Measurements from ENCODE around the gene REV3L.
"Not testable (repeated sequence)": the region's sequence is repeated elsewhere in the genome, so short reads cannot be mapped to it uniquely, and the experiment has no call there.

Gene REV3L

GRCh38 chr6:111259089-111259831 is 223.8 kb downstream of the REV3L start:
- DNase-seq (ENCODE audit: low read depth) = peak; percentile 98

GRCh38 chr6:111258615-111259088 is 224.4 kb downstream of the REV3L start:
- DNase-seq (ENCODE audit: low read depth) = no peak

- no peak for DNase-seq (ENCODE audit: low read depth)
Measured at GRCh38 chr6:111258010-111258409, 225.0 kb downstream of the REV3L start.

DNA sequence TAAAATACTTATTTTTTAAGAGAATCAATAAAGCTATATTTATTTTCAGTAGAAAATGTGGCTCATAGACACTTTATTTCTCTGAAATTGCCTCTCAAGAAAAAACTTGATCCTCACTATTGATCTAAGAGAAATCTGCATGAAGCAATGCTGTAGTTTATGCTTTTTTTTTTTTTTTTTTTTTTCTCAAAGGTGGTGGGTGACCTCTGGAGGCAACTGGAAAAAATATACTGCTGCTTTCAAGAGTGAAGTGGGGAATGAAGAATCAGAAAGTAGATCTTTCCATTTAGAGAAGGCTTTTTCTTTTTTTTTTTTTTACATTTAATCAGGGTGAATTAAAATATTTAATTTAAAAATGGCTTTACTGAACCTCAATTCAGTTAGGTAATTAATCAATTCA is 226.4 kb downstream of the REV3L start:
- no peak for DNase-seq (ENCODE audit: low read depth)

- DNase-seq (ENCODE audit: low read depth) = not testable (repeated sequence)
Measured at GRCh38 chr6:111255838-111256237, 227.2 kb downstream of the REV3L start.

- no peak for DNase-seq (ENCODE audit: low read depth)
Measured at GRCh38 chr6:111254779-111255166, 228.2 kb downstream of the REV3L start.

DNA sequence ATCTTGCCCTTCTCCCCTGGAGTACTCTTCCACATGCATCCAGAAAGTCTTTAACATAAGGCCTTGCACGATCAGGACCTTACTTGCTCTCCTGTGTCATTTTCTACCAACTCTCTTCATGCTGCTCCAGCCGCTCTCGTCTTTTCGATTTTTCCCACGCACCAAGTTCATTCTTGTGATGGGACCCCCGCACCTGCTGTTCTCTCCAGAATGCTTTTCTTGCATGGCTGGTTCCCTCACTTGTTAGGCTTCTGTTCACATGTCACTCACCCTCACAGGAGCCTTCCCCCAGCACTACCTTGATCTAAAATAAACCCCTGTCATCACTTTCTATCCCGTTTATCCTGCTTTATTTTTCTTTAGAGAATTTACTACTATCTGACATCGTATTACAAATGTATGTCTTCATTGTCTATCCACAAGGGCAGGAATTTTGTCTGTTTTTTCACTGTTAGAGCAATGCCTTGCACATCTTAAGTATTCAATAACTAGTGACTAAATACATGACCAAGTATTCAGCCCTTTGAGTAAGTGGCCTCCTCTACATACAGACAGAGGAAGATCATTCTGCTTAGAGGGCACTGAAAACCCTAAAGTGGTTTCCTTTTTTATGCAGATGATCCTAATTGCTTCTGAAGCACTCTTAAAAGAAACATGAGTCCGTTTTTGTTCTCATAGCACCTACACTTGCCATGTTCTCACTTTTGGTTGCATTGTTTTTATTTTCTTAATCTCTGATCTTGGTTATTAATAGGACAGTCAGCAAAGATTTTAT is 228.8 kb downstream of the REV3L start:
- no peak for DNase-seq (ENCODE audit: low read depth)

DNA sequence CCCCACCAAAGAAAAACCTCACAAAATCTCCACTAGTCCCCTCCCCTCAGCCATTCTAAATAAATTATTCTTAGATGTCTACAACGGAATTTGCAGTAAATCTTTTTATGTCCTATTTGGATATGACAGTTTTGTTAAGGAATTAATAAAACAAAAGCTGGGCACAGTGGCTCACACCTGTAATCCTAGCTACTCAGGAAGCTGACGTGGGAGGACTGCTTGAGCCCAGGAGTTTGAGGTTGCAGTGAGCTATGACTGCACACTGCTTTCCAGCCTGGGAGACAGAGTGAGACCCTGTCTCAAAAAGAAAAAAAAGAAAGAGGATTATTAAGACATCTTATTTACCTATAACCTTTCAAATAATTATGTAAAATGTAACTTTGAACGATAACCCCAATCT is 230.3 kb downstream of the REV3L start:
- no peak for DNase-seq (ENCODE audit: low read depth)

GRCh38 chr6:111250791-111251354 is 232.1 kb downstream of the REV3L start:
- no peak for DNase-seq (ENCODE audit: low read depth)
